GM18909 (cell line): Measurements from ENCODE around the gene RMC1.
"Not testable (repeated sequence)": the region's sequence is repeated elsewhere in the genome, so short reads cannot be mapped to it uniquely, and the experiment has no call there.

ENCODE experiments used
- ATAC-seq: cut with Tn5 transposase; IDR thresholded peaks from one replicate; pipeline ENCODE4 v1.9.1; 2021; ENCODE audit warnings: mild to moderate bottlenecking; ENCODE audit not compliant: unreplicated experiment, poor library complexity

RMC1 gene

GRCh38 chr18:23495723-23496440 is 7.4 kb upstream of the RMC1 start:
- no peak for ATAC-seq

GRCh38 chr18:23498117-23498516 is 5.2 kb upstream of the RMC1 start:
- ATAC-seq = no peak

DNA sequence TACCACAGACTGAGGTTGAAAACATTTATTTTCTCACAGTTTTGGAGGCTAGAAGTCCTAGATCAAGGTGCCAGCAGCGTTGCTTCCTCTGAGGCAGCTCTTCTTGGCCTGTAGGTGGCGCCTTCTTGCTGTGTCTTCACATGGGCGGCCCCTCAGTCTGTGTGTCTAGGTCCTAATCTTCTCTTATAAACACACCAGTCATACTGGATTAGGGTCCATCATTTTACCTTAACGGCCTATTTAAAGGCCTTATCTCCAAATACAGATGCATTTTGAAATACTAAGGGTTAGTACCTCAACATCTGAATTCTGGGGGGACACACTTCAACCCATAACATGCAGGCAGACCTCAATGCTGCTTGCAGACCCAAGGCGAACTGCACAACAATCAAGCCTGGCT is 4.4 kb upstream of the RMC1 start:
- no peak for ATAC-seq

- no peak for ATAC-seq
Measured at GRCh38 chr18:23499291-23499781, 4.0 kb upstream of the RMC1 start.

GRCh38 chr18:23501626-23502025 is 1.7 kb upstream of the RMC1 start:
- ATAC-seq = no peak

DNA sequence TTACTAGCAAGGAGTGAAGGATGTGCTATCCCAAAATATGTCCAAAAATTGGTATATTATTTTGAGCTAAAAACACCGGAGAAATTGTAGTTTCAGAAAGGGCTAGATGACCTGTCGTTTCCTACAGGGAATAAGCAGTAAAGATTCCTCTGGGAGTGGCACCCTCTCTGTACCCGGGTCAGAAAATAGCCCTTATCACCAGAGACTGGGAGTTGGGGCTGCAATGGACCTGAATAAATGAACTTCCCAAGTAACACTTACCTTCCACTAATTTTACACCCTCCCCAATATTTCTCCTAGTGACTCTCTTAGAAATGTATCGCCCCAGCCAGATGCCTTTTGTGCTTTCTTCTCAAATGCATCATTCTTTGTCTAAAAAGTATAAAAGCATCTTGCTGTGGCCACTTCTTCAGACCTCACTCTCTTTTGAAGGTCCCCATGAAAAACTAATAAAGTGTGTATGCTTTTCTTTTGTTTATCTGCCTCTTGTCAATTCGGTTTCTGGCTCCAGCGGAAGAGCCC is 734 bp upstream of the RMC1 start:
- no peak for ATAC-seq

GRCh38 chr18:23503963-23504344 is 643 bp downstream of the RMC1 start:
- ATAC-seq = no peak

DNA sequence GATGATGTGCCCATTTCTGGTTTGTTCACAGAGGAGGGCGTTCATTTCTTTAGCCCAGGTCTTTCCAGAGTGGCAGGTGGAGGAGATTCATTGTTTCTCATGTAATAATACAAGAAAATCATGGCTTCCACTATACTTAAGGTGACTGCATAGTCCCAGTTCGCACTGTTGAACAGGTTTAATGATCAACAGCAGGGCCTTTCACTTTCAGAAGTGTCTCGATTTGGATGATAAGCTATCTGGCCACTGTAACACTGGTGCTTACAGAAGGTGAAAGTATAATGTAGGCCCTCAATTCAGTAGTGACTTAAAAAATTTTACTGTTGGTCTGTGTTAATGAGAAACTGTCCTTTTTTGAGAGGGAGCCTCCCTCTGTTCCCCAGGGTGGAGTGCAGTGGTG is 1.4 kb downstream of the RMC1 start:
- ATAC-seq = peak; percentile 68

GRCh38 chr18:23506393-23506792 is 3.1 kb downstream of the RMC1 start:
- ATAC-seq = no peak

GRCh38 chr18:23510923-23511322 is 7.6 kb downstream of the RMC1 start:
- not testable (repeated sequence) for ATAC-seq

DNA sequence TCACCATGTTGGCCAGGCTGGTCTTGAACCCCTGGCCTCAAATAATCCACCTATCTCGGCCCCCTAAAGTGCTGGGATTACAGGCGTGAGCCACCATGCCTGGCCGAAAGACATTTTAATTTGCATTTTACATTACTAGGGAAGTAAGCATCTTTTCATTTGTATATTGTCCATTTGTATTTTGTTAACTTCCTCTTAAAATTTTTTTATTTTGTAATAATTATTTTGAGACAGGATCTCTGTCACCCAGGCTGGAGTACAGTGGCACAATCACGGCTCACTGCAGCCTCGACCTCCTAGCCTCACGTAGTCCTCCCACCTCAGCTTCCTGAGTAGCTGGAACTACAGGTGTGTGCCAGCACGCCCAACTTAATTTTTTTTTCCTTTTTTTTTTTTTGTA is 8.9 kb downstream of the RMC1 start:
- ATAC-seq = not testable (repeated sequence)

- no peak for ATAC-seq
Measured at GRCh38 chr18:23512641-23513040, 9.3 kb downstream of the RMC1 start.

DNA sequence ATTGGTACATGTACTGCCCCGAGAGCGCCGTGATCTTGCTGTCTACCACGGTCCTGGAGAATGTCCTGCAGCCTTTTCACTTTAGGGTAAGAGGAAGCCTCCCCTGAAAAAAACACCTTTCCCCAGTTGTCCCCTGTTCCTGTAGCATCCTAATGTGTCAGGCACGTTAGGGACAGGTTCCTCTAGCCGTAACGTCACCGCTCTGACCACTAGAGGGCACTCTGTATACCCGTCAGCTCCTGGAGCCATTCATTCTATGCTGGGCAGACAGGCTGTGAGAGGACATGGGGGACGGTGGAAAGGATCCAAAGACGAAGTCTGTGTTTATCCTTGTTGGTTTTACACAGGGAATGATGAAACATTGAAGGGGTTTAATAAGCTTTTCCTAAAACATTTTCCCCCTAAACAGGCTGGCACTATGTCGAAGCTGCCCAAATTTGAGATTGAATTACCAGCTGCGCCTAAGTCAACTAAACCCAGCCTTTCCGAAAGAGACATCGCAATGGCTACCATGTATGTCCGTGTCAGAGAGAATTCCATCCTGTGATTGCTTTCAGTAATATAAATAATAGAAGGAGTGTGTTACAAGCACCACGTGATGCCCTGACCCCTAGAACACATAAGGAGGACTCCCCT is 12.7 kb downstream of the RMC1 start:
- peak; percentile 82 for ATAC-seq

GRCh38 chr18:23519734-23520133 is 16.4 kb downstream of the RMC1 start:
- no peak for ATAC-seq

DNA sequence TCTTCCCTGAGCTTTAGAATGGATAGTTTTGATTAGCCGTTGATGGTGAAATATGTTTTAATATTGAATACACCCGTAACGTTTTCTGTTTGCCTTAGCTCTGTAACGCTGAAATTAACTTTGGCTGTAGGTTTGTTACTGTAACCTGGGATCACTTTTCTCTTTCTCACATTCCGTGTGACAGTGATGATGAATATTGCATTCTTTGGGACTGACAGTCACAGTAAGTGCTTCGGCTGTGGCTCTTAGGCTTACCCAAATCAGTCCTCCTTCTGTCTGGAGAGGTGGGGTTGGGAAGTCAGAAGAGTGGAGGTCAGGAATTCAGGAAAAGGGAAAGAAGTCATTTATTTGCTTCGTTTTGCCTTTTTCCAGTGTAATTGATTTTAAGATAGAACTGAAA is 18.0 kb downstream of the RMC1 start:
- ATAC-seq = no peak

DNA sequence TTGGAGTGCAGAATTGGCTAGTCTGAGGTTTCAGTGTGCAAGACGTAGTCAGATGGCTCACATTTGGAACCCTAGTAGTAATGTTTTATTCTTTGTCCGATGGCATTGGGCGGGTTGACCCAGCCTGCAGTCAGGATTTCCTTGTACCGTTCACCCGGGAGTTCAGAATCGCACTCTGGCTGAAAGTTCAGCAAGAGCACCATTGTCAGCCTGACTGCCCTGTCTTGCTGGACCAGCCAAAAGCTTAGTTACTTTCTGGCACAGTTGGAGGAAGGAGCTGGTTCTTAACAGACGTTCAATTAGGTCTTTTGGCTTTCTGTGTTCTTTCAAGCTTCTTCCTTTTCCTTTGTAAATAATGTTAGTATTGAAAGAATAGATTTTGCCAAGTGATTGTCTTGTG is 18.6 kb downstream of the RMC1 start:
- ATAC-seq = no peak

GRCh38 chr18:23523429-23524212 is 20.3 kb downstream of the RMC1 start:
- no peak for ATAC-seq

DNA sequence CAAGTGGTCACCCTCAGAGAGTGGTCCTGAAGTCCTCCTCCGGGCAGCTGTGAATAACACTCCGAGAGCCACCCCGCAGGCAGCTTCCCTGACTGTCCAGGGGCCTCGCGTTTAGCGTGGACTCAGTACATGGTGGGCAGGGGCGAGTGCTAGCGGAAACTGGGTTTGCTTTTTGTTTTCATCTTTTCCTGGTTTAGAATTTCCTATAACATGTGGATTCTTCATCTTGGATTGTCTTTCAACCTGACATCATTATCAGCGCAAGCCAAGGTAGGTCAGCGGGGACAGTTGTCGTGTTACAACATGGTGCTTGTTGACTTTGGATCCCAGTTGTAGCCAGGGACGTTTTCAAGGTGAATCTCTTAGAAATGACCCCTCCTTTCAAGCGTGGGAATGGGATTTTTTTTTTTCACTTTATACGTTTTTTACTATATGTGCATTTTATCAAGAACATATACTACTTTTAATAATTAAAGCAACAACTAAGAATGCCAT is 20.9 kb downstream of the RMC1 start:
- ATAC-seq = no peak

- ATAC-seq = no peak
Measured at GRCh38 chr18:23526501-23527063, 23.3 kb downstream of the RMC1 start.
